ENCODE measurements around the gene PSMD12.
"Not testable (repeated sequence)": the region's sequence is repeated elsewhere in the genome, so short reads cannot be mapped to it uniquely, and the experiment has no call there.

The PSMD12 gene

DNA sequence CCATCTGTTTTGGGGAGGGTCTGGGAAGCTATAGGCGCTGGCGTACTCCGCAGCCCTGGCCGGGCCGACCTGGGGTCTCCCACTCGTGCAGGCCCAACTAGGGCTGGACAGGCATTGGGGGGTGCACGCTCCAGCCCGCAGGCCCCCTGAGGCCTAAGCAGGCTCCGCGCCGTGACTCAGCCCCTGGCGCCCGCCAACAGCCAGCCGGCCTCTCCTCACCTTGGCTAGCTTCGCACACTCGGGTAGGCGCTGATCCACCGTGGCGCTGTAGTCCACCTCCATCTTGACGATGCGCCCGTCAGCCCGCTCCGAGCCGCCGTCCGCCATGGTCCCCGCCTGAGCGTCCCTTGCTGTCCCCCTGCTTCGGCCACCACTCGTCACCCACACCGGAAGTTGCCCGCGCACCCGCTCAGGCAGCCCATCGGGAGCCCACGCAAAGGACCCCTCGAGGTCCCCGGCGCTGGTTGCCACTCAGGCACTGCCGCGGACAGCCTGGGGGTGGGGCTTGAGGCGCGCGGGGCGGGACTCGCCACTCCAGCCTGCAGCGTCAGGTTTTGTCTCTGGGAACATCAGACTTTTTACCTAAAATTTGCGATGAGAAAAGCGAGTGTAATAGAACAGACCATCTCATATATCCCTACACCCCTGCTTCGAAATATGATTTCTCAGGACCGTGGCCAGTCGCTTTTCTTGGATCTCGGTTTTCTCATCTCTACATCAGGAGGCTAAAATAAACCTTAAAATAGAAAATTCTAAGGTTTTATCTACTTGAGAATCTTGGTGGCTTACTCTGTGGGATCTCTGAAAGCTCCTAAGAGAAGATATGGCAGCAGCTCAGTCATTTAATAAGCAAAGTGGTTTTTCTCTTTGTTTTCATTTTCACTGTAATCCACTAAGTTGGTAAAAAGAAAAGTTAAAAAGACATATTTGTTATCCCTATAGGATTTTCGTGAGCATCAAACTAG, at the start of gene PSMD12:
PSMD12 (minus strand) TSS at position 385 of the 965 bp plus-strand sequence; CDS start at position 327, 58 bp downstream.
- DNase-seq (ENCODE audit: low read depth): peak; percentile 87

DNA sequence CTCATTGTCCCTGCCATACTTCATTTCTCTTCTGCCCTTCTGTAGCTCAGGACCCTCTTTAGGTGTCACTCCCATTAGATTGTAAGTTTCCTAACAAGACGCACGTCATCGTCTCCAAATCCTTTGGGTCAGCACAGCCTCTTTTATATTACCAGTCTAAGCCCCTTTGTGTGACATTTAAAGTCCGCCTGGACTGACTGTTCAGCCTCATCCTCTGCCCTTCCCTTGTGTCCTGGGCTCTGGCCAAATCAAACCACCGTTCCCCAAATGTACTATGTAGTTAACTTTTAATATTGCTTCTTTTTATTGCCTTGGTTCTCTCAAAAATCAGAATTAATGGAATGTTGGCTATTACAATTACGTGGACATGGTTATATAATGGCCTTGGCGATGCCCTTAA, 48.9 kb upstream of the PSMD12 start:
- no peak for DNase-seq (ENCODE audit: low read depth)

DNA sequence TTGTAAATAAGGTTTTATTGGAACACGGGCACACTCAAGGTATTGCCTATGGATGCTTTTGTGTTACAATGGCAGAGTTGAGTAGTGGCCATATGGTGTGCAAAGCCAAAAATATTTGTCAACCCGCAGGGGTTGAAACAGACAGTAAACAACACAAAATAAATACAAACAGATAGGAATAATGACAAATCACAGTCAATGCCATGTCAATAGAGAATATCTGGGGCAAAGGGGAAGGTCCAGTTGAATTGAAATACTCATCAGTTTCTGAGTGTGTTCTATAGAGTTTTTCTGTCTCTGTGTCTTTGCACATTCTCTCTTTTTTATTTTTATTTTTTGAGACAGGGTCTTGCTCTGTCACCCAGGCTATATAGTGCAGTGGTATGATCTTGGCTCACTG, 48.2 kb upstream of the PSMD12 start:
- DNase-seq (ENCODE audit: low read depth): no peak

DNA sequence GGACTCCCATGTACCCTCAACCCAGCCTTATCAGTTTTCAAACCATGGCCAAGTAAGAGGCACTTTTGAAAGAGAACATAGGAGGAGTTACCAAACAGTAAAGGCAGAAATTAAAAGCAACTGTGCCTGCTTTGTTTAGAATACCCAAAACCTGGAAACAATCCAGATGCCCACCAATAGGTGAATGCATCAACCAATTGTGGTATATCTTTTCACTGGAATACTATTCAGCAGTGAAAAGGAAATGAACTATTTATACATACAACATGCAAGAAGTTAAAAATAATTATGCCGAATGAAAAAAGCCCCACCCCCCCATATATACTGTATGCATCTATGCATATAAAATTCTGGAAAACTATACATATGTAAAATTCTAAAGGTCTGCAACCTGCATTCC, 47.8 kb upstream of the PSMD12 start:
- no peak for DNase-seq (ENCODE audit: low read depth)

DNA sequence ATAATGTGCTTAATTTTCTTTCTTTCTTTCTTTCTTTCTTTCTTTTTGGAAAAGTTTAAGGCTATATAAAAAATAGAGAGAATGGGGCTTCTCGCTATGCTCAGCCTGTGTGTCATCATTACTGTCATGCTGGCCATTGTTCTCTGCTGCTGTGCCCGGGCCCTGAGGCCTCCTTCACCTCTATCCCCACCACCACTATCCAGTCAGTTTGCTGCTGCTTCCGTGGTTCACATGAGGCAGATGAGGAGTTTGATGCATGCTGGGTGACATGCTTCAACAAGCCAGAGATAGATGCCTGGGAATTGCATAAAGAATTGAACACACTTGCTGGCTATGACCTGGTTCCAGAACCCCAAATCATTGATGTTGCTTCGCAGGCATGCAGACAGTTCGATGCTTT, 47.0 kb upstream of the PSMD12 start:
- no peak for DNase-seq (ENCODE audit: low read depth)

DNA sequence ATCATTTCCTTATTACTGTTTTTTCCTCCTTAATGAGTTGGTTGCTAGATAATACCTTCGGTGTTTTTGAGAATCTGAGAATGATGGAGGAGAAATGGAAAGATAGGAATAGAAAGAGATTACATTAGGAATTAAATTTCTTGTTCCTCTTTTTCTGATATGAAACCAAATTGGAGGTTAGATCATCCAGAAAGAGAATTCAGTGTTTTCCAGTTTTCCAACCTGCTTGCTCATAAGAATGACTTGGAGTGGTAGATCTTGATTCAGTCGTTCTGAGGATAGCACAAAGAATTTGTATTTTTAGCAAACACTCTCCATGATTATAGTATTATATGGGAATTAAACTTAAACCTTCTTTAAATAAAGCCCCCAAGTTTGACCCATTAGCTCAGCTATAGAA, 46.6 kb upstream of the PSMD12 start:
- DNase-seq (ENCODE audit: low read depth): no peak

DNA sequence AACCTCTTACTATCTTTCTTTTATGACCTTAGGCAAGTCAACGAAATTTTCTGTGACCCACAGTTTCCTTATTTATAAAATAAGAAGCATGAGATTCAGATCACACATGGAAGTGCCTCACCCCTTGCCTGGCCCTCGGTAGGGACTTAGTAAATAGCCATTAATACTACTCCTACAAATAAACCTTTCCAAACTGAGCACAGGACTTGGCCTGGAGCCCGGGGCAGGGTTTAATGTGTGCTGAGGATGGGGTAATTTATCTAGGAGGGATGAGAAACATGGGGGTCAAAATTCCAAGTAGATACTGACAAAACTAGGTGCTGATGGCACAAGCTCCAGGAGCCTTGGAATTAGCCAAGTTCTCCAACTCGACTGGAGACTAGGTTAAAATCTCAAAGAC, 45.7 kb upstream of the PSMD12 start:
- no peak for DNase-seq (ENCODE audit: low read depth)

DNA sequence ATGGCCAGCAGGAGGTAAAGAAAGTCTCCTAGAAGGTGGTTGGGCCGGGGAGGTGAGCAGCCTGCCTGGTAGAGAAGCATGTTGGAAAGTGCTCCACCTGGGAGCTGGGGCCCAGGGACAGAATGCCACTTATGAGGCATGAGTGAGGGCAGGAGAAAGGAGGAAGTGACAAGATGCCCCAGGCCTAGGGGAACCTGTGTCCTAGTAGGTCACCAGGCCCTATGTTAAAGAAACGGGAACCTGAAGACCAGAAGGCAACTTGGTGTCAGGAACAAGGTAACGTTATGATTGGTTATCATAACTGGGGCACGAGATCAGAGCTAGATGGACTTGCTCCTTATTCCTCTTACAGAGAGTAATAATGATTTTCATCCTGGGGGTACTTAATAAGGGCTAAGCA, 45.0 kb upstream of the PSMD12 start:
- no peak for DNase-seq (ENCODE audit: low read depth)

DNA sequence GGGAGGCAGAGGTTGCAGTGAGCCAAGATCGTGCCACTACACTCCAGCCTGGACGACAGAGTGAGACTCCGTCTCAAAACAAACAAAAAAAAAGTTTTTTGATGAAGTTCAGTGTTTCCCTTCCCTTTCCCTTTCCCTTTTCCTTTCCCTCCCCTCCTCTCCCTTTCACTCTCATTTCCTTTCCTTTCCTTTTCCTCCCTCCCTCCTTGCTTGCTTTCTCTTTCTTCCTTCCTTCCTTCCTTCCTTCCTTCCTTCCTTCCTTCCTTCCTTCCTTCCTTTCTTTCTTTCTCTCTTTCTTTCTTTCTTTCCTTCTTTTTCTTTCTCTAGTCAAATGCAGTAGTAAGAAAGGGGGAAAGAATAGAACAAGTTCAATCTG, 42.1 kb upstream of the PSMD12 start:
- not testable (repeated sequence) for DNase-seq (ENCODE audit: low read depth)

DNA sequence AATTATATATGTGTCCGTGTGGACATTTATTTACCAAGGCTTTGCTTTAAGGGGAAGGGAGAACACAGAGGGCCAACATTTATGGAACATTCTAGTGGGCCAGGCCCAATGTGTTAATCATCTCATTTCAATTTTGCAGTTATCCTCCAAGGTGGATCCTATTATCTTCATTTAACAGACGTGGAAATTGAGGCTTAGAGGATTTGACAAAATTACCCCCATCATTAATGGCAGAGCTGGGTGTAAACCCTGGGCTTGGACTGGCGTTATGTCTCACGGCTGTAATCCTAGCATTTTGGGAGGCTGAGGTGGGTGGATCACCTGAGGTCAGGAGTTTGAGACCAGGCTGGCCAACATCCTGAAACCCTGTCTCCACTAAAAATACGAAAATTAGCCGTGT, 37.1 kb upstream of the PSMD12 start:
- DNase-seq (ENCODE audit: low read depth): no peak

DNA sequence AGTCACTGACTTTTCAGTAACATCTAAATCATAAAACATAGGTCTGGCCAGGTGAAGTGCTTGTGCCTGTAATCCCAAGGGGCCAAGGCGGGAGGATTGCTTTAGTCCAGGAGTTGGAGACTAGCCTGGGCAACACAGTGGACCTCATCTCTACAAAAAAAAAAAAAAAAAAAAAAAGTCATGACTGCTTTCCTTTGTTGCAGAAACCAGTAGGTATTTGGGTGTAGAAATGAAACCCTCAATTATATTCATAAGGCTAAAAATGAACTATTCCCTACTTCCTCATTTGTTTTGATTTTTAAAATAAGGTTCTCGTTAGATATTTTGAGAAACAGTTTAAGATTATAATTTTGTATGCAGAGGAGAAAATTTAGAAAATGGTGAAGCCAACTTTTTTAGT, 36.7 kb upstream of the PSMD12 start:
- DNase-seq (ENCODE audit: low read depth): no peak

DNA sequence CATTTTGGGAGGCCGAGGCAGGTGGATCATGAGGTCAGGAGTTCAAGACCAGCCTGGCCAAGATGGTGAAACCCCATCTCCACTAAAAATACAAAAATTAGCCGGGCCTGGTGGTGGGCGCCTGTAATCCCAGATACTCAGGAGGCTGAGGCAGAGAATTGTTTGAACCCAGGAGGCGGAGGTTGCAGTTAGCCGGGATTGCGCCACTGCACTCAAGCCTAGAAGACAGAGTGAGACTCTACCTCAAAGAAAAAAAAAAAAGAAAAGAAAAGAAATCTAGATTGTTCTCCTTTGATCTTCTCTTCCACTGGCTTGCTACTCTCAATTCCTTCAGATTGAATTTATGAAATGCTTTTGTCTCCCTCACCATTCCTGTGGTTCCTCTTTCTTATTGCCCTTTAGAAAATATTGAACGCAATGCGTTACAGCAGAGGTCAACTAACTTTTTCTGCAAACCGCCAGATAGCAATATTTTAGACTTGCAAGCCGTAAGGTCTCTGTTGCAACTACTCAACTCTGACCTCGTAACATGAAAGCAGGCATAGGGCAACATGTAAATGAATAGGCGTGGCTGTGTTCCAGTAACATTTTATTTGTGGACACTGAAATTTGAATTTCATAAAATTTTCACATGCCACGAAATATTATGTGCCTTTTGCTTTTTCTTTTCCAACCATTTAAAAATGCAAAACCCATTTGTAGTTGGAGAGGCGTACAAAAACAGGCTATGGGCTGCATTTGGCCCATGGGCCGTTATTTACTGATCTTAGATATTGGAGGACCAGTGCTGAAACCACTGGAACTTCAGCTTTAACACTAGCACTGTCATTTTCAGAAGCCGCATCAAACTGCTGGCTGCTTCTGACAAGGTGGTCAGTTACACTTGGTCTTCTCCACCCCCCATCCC, 35.5 kb upstream of the PSMD12 start:
- DNase-seq (ENCODE audit: low read depth): no peak

DNA sequence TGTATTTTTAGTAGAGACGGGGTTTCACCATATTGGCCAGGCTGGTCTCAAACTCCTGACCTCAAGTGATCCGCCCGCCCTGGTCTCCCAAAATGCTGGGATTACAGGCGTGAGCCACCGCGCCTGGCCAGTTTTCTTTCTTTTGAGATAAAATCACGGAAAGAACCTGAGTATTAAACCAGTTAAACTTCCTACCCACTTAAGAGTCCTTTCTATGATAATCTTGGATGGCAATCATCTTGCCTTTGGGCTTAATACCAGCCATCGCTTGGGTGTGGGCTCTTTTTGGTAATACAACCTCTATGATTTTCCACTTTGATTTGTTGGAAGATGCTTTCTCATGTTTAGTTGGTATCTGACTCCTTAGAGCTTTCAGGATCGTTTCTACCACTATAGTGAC, 34.7 kb upstream of the PSMD12 start:
- DNase-seq (ENCODE audit: low read depth): no peak

DNA sequence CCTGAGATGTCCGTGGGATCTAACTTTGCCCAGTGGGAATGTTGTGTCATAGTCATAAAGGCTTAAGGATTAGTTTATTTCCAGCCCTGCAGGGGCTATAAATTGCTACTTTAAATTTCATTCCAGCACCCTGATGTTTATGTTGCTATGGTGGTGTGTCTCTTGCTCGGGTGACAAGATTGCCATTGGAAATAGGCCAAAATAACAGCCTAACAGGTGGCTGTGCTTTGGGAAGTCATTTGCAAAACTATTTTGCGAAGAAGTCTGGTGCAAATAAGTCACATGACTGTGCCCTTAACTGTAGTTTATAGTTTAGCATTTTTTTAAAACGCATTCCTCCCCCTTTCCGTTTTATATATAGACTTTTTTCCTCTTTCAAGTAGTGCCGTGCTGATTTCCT, 33.8 kb upstream of the PSMD12 start:
- no peak for DNase-seq (ENCODE audit: low read depth)

DNA sequence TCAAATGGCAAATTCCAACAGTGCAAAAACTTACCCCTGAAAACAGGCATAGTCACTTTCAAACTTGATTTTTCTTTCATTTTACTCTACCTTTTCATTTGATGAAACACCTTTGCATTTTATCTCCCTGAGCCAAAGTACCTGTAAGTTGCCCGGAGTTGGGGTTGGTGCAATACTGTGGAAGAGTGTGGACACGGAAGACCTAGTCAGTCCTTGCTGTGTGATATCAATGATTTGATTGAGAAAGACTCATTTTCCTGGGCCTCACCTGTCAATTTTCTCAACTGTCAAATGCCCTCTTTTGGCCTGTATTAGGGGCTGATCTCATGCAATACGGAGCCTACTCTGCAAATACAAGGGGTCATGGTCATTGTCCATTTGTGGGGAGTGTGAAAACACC, 33.3 kb upstream of the PSMD12 start:
- DNase-seq (ENCODE audit: low read depth): no peak

DNA sequence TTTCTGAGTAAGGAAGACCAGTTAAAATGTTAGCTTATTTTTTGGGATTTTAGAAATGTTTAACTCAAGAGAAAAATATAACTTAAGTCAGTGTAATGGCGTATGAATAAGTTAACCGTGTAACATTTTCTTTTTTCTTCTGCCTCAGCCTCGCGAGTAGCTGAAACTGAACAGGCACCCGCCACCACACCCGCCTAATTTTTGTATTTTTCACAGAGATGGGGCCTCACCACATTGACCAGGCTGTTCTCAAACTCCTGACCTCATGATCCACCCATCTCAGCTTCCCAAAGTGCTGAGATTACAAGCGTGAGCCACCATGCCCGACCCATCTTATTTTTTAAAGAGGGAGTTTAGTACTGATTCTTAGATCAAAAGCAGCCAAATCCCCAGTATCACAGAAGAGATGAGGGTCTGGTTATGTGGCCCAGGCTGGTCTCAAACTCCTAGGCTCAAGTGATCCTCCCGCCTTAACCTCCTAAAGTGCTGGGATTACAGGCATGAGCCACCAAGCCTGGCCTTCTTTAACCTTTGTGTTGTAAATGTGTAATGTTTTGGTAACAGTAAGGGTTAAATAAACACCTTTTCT, 27.5 kb upstream of the PSMD12 start:
- no peak for DNase-seq (ENCODE audit: low read depth)

DNA sequence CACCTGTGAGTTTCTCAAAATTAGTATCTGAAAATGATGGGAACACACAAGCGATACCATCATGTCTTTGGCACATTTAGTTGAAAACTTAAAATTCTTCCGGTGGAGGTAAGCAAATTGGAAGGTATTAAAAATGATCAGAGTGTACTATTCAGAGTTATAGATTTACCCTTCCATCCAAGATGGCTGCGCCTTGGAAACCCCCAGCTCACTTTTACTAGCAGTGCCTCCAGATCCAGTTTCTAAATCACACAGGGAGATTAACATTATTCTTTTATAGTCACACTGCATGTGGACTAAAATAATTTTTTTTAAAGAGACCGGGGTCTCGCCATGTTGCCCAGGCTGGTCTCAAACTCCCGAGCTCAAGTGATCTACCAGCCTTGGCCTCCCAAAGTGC, 25.7 kb upstream of the PSMD12 start:
- DNase-seq (ENCODE audit: low read depth): no peak

DNA sequence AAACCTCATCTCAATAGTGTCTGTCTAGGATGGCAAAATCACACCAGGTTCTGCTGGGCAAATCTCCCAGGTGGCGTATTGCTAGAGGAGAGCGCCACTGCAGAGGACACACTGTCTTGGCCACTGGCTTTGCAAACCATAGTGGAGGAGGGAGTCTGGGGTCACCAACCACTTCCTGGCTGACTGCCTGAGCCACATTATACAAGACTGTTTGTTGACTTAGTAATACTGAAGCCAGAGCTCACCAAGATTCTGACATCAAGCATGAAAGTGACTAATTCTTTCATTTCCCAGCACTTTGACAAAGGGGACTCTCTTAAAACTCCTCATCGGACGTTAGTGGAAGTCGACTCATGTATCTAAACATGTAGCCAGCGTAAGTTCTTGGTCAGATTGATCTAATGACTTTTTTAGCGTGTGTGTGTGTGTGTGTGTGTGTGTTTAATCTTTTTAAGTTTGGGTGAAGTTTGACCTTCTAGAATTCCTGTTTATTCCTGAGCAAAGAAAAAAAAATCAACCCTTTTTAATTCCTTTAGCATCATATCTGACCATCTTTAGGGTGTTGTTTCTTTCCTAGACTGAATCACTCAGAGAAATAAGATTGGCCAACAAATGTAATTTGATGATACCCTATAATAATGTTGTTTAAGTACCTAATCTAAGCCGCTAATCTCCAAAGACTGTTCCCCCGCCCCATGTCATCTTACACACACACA, 24.4 kb upstream of the PSMD12 start:
- peak; percentile 42 for DNase-seq (ENCODE audit: low read depth)

DNA sequence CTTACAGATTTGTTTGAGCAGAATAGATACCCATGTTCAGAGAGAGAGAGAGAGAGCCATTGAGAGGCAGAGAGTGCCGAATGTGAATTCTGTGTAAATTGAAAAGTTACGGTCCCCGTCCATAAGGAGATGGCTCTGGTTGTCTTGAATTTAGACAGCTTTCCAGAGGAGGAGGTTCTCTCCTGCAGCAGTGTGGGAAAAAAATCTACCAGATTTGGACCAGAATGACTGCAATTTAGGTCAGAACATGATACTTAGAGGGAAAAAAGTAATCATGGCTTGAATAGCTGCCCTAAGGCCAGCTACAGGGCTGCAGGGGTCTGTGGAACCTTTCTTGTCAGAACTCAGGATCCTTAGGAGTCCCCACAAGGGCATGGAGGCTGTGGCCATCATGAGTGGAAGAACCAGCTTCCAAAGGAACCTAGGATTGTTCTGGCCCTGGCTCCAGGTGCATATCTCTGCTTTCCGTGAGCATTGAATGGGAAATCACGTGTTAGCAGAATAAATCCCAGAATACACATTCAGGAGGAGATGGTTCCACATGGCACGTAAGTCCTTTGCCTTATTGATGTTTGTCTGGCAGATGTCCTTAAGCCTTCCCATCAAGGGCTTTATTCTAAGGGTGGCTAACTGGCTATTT, 23.7 kb upstream of the PSMD12 start:
- no peak for DNase-seq (ENCODE audit: low read depth)

DNA sequence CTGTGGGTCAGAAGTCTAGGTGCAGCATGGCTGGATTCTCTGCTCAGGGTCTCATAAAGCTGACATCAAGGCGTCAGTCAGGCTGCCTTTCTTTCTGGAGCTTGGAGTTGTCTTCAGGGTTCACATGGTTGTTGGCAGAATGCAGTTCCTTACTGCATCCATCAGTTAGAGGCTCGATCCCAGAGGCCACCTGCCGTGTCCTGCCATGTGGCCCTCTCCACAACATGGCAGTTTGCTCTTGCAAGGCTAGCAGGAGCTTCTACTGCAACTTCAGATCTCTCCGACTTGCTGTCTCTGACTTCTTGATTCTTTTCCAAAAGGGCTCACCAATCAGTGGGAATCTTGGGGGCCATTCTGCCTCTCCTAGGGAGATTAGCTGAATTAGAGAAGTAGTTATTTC, 22.6 kb upstream of the PSMD12 start:
- DNase-seq (ENCODE audit: low read depth): no peak

DNA sequence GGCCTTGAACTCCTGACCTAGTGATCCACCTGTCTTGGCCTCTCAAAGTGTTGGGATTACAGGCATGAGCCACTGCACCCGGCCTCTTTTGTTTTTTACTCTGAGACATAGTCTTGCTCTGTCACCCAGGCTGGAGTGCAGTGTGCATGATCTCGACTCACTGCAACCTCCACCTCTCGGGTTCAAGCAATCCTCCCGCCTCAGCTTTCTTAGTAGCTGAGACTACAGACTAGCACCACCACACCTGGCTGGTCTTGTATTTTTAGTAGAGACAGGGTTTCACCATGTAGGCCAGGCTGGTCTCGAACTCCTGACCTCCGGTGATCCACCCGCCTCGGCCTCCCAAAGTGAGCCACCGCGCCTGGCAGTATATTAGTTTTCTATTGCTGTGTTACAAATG, 22.2 kb upstream of the PSMD12 start:
- DNase-seq (ENCODE audit: low read depth): not testable (repeated sequence)
